ENCODE measurements around the gene GFOD1.

- TF ChIP-seq POLR2A (IDR thresholded peaks at IDR 0.05) (no peak), CTCF (IDR thresholded peaks at IDR 0.05) (no peak), EP300 (IDR thresholded peaks at IDR 0.05) (no peak)
Measured at GRCh38 chr6:13349811-13350506, 137.4 kb downstream of the GFOD1 start.
